HG02970 (cell line): ENCODE results near the gene USP15.
"Not testable (repeated sequence)": the region's sequence is repeated elsewhere in the genome, so short reads cannot be mapped to it uniquely, and the experiment has no call there.

Experiments used
- ATAC-seq: cut with Tn5 transposase; IDR thresholded peaks from one replicate; pipeline ENCODE4 v1.9.1; 2021; ENCODE audit warnings: mild to moderate bottlenecking, moderate library complexity, moderate number of reproducible peaks; ENCODE audit not compliant: unreplicated experiment, low FRiP score

USP15 gene

DNA sequence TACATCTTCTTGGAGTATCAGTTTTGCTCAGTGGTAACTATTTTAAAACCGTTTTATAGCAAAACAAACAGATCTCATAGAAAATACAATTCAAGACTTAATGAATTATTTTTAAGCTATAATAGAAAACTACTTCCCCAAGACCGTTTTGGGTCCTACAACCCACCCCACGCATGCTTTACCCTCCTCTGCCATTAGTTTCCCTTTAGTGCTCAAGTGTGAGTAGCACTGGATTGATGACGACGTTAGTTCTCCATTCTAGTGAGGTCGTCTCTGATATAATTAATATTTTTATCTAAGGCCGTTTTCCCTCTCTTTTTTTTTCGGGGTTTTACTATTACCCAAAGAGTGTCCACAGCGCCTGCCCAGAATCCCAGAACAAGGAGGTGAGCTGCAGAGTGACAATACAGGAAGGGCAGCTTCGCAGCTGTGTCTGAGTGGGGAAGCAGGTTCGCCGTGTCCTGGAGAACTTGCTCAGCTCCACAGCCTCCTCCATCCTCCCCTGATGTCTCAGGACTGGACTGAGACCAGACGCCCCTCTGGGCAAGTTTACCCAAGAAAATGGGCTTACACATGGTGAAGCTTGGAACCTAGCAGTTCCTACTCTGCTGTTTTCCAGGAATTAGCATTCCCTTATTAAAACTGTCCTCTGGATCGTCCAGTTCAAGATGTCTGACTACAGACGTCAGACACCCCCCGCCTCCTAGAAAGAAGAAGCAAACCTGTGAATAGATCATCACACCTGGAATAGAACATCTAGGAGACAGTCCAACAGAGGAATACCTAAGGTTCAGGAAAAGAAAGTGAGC is 174.5 kb downstream of the USP15 start:
- no peak for ATAC-seq

DNA sequence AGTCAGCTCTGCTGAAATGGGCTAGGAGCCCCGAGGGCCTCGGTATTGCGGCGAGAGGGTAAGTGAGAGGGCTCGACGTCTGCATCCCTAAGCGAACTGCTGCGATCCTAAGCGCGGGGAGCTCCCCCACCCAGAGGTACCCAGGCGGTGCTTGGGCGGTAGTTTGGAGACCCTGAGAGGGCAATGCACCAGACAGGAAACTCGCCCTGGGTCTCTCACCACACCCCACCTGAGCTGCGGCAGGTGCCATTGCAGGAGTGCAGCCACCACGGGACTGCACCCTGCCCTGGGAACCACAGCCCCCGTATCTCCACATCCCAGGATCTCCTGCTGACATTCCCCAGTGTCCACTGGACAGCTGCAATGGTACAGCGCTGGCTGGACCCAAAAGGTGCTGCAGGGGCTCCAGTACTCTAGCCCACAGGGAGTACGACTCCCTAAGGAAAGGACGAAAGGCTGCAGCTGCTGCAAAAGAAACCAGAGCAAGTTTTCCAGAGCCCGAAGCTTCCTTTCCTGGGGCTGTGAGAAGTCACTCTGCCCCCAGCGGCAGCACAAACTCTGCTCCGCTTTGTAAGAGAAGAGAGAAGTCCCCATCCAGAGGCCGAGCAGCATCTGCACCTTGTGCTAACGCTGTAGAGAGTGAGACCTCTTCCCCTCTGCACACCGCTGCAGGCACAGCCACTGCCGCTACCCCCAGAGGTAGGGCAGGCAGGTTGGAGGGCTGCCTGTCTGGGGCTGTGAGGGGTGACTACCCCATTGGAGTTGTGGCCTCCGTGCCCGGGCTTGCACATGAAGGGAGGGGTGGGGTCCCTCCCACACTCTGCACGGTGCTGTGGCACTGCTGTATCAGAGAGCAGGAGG is 175.3 kb downstream of the USP15 start:
- peak; percentile 51 for ATAC-seq

DNA sequence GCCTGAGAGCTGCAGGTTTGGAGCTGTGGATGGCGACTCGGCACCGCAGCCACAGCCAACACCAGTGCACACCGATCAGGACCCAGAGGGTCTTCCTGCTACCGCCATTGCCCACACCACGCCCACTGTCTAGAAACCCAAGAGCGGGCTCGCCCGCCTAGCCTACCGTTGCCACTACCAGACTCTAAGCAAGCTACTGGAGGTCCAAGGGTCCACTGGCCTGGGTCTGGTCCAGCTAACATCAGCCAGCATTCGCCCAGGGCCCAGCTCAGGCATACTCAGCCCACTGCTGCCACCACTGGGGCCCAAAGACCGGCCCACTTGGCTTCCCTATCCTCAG is 175.9 kb downstream of the USP15 start:
- no peak for ATAC-seq

DNA sequence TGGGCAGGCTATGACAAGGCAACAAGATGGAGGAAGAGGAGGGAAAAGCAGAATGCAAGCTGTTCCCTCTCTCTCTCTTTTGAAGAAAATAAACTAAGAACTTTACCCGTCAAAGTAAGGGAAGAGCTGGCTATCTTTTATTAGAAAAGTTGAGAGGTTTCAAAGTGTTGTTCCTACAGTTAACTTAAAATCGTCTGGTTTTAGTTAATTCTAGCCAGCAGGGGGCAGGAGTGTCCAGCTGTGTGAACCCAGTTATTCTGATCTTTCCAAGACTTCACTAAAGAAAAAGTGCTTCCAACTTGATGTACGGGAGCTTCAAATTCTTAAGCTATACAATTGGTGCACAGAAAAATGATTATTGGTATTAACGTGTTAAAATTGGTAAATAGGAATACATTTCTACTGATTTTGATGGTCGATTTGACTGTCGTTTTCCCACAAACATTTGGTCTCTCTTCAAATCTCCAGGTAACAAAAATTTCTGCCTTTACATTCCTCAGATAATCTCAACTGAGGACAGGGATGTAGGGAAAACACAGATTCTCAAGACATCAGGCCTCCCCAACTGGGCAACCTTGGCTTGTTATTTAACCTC is 178.0 kb downstream of the USP15 start:
- ATAC-seq, result no peak

DNA sequence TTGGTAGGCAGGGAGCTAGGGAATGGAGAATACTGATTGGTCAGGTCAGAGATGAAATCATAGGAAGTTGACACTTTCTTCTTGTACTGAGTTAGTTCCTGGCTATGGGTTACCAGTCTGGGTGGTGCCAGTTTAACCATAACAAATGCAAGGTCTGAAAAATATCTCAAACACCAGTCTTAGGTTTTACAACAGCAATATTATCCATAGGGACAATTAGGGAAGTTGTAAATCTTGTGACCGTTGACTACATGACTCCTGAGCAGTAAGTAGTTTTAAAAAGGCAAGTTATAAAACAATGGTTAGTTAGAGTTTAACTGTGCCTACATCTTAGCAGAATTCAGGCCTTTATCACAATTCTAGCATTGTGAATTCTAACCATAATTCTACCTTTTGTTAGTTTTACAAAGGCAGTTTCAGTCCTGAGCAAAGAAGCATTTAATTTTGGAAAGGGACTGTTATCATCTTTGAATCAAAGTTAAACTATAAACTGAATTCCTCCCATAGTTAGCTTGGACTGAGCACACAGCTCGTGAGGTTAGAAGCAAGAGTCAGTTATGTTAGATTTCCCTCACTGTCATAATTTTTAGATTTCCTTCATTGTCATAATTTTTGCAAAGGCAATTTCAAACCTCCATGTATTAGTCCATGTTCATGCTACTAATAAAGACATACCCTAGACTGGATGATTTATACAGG is 186.7 kb downstream of the USP15 start:
- no peak for ATAC-seq

DNA sequence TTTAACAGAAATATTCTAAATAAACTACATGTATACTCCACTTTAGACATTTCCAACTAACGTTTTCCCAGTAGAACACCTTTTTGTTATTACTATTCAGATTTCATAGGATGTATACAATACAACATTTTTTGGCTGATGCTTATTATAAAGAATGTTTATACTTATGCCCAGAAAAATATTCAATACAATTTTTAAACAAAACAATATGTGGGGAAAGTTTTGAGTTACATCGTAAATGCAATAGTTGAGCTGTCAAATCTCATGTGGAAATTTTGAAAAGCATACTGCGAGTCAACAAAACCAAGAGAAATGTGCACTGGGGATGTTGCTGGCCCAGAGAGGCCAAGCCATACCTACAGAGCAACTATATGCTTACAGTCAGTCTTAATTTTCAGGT is 188.2 kb downstream of the USP15 start:
- no peak for ATAC-seq

DNA sequence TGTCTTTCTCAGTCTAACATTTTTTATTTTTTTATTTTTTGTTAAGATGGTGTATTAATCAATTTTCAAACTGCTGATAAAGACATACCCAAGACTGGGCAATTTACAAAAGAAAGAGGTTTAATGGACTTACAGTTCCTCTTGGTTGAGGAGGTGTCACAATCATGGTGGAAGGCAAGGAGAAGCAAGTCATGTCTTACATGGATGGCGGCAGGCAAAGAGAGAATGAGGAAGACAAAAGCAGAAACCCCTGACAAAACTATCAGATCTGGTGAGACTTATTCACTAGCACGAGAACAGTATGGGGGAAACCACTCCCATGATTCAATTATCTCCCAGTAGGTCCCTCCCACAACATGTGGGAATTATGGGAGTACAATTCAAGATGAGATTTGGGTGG is 195.2 kb downstream of the USP15 start:
- ATAC-seq, result not testable (repeated sequence)

DNA sequence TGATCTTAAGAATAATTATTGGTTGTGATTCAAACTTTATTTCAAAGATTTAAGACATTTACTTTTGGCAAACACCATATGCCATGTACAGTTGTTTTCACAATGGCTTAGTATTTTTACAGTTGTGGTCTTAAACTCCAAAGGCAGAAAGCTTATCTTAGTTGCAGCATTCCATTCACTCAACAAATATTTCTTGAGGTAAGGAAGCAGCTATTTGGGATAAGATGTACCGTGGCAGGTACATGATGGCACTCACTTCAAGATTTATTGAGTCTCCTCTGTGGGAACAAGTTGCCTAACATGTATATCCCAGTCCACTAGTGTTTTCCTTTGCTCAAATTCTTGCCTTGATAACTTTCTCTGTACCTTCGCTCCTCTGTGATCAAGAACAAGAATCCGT is 198.4 kb downstream of the USP15 start:
- ATAC-seq, result no peak

DNA sequence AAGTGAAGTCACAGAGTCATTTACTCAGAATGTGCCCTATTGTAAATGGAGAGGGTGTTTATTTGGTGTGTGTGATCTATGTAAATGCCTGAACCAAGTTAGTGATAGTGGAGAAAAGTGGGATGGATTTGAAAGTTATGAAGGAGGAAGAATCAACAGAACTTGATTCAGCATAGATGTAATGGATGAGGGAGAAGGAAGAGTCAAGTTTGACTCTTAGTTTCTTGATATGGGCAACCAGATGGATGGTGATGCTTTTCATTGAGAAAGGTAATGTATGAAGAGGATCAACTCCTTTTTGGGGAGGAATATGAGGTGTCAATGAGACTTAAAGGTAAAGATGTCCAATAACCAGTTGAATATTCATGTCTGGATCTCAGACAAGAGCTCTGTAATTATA is 199.8 kb downstream of the USP15 start:
- ATAC-seq, result no peak

DNA sequence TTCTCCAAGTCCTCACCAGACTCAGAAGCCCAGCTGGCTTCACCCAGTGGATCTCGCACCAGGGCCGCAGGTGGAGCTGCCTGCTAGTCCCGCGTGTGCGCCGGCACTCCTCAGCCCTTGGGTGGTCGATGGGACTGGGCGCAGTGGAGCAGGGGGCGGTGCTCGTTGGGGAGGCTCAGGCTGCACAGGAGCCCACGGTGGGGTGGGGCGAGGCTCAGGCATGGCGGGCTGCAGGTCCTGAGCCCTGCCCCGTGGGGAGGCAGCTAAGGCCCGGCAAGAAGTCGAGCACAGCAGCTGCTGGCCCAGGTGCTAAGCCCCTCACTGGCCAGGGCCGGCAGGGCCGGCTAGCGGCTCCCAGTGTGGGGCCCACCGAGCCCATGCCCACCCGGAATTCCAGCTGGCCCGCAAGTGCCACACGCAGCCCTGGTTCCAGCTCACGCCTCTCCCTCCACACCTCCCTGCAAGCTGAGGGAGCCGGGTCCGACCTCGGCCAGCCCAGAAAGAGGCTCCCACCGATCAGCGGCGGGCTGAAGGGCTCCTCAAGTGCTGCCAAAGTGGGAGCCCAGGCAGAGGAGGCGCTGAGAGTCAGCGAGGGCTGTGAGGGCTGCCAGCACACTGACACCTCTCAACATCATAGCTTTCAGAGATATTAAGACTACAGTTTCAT is 201.1 kb downstream of the USP15 start:
- ATAC-seq, result not testable (repeated sequence)

DNA sequence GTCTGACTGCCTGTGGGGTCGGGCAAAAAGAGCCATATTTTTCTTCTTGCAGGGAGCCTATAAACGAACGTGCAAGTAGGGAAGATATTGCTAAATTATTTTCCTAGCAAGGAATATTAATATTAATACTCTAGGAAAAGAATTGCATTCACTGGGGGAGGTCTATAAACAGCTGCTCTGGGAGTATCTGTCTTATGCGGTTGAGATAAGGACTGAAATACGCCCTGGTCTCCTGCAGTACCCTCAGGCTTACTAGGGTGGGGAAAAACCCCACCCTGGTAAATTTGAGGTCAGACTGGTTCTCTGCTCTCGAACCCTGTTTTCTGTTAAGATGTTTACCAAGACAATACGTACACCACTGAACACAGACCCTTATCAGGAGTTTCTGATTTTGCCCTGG is 203.0 kb downstream of the USP15 start:
- ATAC-seq, result not testable (repeated sequence)
